ENCODE results near the gene C1orf210.

C1orf210 gene

DNA sequence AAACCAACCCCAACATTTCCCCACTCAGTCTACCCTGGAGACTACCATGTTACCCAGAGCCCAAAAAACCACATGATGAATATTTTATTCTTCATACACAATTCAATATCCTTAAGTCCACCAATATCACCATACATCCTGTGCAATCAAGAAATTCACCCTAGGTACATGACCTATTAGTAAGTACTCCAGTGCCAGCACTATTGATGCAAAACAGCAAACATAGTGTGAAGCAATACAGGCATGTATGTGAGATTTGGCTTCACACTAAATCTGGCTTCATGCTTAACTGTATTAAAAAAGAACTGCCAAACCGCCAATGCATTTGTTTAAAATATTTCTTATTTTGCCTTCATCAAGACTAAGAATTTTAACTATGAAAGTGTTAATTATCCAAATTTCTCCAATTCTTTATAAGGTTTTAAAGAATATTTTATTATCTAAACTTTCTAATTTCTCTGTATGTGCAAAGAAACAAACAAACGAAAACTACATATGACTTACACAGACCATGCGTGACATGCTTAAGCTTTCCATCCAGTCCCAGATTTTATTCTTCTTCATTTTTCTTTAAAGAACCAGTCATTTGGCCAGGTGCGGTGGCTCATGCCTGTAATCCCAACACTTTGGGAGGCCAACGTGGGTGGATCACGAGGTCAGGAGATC lies 38.0 kb downstream of the C1orf210 start:
- DNase-seq (ENCODE audit: low read depth), result no peak

GRCh38 chr1:43246466-43247213 lies 38.7 kb downstream of the C1orf210 start:
- DNase-seq (ENCODE audit: low read depth), result no peak

DNA sequence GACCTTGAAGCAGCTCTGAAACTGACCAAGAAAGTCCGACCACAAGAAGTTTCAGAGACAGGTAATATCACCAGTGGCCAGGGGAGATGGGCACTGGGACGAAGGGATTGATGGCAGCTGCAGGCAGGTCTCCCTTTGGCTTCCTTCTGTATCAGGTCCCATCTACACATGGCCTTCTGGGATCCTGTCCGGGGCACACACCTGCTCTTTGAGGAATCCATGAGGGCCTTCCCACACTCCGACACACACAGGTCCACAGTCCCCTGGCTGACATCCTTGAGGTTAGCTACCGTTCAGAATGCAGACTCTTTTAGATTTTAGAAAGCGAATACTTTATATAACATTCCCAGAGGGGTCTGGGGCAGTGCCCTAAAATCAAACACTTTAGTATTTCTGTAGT lies 42.1 kb downstream of the C1orf210 start:
- no peak for DNase-seq (ENCODE audit: low read depth)

GRCh38 chr1:43241413-43241836 lies 44.0 kb downstream of the C1orf210 start:
- DNase-seq (ENCODE audit: low read depth), result no peak

DNA sequence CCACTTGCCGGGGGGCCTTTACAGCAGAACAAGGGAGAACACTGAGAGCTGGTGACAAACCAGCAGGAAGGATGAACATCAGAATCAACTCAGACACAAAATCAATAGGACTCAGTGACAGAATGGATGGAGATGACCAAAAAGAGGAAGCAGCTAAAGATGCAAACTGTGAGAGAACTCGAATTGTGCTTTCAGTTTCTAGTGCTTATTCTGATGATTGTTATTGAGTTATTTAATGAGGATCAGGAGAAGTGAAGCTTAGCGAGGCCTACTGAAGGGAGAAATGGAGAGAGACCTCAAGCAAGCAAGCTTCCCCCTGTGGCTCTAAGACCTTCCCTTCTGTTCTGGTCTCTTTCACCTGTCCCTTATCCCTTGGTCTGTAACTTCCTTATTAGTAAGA lies 45.9 kb downstream of the C1orf210 start:
- DNase-seq (ENCODE audit: low read depth), result no peak

DNA sequence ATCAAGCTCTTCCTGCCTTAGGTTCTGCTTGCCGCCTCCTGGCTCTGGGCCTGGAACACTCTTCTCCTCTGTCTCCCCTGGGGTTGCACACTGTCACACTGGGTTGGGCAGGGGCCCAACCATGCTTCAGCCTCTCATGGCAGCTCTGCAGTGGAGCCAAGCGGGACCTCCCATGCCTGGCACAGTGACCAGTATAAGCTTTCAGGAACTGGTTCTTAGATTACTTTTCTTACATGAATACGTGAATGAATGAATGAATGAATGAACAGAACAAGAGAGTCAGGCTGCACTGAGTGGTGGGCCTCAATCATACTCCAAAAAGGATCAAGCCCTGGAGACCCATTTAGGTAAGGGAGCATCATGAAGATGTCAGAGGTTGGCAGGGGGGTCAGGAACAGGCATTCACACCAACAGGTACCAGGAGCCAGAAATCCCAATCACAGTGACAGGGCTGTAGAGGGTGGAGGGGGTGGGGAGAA lies 46.4 kb downstream of the C1orf210 start:
- DNase-seq (ENCODE audit: low read depth), result no peak

DNA sequence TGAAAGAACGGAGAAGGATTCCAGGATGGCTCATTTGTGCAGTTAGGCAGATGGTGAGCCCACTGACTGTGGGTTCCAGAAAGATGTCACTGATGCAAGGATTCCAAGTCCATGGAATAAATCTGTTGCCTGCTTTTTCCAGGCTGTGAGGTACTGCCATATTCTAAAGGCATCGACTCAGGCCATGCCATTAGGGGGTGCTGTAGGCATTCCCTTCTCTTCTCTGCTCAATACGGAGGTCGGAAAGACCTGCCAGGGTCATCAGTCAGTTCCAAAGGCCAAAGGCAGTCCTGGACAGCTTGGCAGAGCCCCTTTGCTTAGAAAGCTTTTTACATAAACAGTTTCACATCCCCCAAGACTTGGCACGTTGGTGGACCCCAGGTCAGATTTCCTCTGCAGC lies 47.3 kb downstream of the C1orf210 start:
- DNase-seq (ENCODE audit: low read depth), result no peak

- no peak for DNase-seq (ENCODE audit: low read depth)
These were observed 48.3 kb downstream of the C1orf210 start for GRCh38 chr1:43237121-43237520.

DNA sequence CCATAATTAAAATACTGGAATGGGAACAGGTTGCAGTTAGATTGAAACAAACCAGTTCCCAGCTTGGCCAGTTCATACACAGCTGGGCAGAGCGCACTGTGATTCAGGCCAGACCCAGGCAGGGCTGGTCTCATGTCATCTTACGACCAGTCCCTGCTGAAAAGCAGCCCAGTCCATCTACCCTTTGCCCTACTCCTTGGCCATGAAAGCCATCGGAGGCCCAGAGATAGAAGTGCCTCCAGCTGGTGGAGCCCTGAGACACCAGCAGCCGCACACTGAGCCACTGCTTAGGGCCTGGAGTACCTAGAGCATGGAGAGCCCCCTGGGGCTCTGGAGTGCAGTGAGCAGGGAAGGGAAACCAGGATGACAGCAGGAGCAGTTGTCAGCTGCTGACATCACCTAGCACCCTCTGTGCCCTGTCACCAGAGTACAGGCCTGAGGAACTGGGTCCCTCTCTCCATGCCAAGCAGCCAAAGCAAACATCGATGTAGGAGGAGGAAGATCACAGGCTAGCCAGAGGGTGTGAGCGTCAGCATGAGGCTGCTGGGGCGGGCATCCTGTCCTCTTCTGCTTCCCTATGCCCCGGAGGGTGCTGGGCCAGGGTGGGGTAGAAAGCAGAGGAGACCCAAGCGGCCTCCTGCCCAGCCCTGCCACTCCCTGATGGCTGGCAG lies 49.8 kb downstream of the C1orf210 start:
- DNase-seq (ENCODE audit: low read depth), result no peak

GRCh38 chr1:43235040-43235439 lies 50.3 kb downstream of the C1orf210 start:
- DNase-seq (ENCODE audit: low read depth), result no peak

DNA sequence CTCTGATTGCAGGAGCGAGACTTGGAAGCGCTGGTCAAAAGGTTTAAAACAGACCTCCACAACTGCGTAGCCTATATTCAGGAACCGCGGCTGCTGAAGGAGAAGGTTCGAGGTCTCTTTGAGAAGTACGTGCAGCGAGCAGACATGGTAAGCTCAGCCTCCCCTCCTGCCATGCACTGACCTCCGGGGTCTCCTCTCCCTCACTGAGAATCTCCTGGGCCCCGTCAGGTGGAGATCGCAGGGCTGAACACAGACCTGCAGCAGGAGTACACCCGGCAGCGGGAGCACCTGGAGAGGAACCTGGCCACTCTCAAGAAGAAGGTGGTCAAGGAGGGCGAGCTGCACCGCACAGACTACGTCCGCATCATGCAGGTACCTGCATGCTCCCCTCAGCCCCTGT lies 51.1 kb downstream of the C1orf210 start:
- no peak for DNase-seq (ENCODE audit: low read depth)

DNA sequence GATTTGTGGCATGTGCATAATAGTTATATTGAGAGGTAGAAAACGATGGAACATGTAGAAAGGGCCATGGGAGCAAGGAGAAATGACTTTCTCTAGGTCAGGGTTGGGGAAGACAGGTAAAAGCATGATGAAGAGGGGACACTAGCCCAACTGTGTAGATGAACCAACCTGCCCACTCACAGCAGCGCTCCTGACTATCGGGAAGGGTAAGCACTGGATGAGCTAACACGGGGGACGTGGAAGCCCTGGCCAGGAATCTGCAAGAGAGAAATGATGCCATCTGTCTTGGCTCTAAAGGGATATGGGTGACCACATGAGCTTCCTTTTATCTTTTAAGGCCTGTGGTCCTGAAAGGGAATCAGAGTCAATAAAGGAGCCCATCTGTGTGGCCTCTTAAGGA lies 51.8 kb downstream of the C1orf210 start:
- no peak for DNase-seq (ENCODE audit: low read depth)

DNA sequence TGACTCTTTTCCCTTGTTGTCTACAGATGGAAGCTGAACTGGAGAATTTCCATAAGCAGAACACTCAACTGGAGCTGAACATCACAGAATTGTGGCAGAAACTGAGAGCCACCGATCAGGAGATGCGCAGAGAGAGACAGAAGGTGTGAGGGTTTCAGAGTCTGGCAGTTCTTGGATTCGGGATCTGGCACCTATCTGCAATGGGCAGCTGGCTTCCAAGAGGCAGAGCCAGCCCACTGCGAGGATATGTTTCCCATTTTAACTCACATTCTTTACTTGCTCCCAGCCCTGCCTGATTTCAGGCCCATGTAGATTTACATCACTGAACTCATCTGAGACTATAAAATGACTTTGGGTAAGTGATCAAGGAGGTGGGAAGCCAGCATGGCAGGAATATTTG lies 52.9 kb downstream of the C1orf210 start:
- no peak for DNase-seq (ENCODE audit: low read depth)

DNA sequence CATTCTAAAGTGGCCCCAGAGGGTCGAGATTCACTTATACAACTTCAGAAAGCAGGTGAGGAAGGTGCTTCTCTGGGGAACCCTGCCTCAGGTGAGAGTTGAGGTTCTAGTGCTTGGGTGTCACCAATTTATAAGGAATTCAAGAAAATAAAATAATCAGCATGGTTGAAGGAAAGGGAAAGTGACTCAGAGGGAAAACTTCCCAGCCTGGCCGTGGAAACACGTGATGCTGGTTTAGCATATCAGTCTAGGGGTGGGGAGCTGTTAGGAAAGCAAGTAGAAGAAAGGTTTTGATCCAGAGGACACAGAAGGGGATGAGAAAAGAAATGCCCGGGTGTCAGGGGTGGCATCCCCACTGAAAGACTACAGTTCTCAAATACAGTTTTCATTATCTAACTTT lies 53.3 kb downstream of the C1orf210 start:
- peak; percentile 50 for DNase-seq (ENCODE audit: low read depth)

Data from non-pigmented ciliary epithelial cell (primary cell).